Stimulated activated CD8-positive, alpha-beta memory T cell treated with anti-CD3 and anti-CD28 coated beads, Interleukin-2, amount 100 ng/mL, for 48 hours (primary cell): Measurements from ENCODE around the gene NT5DC3.

Experiments used
- DNase-seq, 2 donors: peaks; one replicate each; pipeline ENCODE4 v3.0.0-alpha.2; 2020; ENCODE audit warnings: low read depth in 2 of 2

The NT5DC3 gene

DNA sequence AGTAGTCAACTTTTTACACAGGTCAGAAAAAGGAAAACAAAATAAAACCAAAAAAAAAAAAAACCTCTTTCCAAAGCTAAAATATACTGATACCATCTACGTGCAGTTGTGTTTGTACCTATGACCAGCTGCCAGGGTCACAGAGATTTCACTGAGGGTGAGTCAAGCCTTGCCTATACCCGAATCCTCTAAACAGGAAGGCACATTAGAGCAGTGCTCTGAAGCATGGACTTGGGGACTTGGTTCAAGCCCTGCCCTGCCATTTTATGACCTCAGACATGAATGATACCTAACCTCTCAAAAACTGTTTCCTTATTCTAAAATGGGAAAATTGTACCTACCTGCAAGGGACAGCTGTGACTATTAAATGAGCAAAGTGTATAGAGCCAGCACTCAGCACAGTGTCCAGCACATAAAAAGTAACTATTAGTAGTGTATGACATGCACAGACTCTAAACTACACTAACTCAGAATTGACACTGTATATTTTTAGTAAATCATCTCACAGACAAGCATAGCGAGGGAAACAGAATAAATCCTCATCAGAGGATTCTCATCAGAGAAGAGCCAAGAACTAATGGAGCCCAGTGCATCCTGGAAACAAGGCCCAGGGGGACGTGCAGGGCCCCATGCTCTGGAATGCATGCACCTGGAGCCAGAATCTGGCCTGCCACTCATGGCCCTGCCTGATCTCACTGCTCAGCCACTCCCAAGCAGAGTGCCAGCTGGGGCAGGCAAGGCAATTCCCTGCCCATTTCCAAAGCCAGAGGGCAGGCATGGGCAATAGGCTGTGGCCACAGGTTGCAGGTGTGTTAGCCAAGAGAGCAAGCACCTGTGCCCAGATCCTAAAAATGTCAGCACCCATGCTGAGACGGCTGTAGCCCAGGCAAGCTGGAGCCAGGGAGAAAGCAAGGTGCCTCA, 57.0 kb downstream of the NT5DC3 start:
- no peak for DNase-seq

DNA sequence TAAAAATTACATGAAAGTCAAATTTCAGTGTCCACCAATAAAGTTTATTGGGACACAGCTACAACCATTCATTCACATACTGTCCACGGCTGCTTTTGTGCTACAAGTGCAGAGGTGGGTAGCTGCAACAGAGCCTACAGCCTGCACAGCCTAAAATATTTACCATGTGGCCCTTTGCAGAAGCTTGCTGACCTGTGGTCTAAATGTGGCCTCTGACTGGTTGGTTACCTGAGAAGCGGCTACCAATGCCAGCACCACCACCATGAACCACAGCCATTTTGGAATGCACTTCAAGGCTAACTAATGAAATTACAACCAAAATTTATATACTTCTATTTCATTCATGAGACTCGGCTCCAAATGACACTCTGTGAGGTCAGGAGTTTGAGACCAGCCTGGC, 58.6 kb downstream of the NT5DC3 start:
- no peak for DNase-seq

DNA sequence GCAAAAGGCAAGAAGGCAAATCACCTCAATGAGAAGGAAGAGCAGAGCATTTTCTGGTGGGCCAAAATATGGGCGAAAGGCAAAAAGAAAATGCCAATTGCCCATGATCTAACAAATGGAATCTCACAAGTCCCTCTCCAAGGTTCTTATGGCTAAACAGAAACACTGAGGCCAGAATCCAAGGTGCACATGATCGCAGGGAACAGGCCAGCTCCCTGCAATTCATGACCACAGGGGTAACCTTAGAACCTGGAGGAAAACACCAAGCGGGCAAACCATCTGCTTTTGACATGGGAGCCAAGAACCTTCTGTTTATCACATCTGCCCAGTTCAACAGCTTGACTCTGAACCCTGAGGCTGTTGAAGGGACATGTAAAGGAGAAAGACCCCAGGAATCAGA, 60.0 kb downstream of the NT5DC3 start:
- DNase-seq = no peak

DNA sequence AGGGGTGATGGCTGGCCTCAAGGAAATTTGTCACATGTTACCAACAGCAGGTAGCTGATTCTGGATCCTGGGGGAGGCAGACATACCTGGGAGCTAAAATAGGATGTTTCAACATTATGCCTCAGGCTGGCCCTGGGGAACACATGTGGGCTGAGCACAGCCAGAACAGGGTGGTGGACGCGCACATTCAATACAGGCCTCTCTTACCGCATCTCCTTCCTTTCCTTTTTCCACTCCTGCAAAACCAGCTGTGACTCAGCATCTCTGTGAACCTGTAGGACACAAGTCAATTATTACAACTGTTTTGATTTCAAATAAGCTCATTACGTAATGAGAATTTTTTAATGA, 61.0 kb downstream of the NT5DC3 start:
- DNase-seq = no peak

DNA sequence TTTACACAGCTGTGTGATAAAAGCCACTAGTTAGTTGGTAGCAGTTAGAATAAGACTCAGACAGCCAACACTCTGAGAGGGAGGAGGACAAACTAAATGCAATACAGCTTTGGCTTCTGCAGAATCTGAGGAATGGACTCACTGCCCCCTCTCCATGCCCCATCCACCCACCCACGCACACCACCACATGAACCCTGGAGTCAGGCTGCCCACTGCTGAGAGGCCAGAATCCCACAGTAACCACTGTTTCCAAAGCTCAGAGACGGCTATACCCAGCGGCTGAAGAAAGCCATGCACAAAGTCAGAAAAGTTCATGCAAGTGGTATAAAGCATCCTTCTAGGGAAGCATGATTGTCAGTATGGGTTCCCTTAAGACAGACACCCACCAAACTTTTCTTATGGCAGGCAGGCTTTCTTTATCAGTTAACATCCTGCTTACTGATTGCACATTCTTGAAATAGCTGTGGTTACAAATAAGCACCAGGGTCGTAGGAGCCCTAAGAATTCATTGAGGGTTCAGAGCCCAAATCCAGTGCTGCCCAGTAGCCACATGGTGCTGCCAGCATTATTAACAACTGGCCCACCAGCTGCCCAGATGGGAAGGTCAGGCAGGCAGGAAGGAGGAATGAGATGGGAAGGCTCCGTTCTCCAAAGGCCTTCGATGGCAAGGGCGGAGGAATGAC, 61.5 kb downstream of the NT5DC3 start:
- no peak for DNase-seq

DNA sequence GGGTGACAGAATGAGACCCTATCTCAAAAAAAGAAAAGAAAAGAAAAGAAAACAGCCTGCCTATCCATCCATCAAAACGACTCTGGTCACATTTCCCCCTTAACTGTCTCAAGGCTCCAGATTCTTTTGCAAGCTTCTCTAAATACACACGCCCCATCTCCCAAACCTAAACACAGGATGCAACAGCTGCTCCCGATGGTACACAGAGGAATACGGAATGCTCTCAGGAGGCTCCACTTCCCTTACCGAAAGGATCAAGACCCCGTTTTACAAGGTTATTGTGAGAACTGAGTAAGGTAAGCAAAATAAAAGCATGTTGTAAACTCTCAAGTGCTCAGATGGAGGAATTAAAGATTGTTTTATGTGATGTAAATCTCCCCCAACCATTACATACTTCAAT, 62.3 kb downstream of the NT5DC3 start:
- DNase-seq = no peak

DNA sequence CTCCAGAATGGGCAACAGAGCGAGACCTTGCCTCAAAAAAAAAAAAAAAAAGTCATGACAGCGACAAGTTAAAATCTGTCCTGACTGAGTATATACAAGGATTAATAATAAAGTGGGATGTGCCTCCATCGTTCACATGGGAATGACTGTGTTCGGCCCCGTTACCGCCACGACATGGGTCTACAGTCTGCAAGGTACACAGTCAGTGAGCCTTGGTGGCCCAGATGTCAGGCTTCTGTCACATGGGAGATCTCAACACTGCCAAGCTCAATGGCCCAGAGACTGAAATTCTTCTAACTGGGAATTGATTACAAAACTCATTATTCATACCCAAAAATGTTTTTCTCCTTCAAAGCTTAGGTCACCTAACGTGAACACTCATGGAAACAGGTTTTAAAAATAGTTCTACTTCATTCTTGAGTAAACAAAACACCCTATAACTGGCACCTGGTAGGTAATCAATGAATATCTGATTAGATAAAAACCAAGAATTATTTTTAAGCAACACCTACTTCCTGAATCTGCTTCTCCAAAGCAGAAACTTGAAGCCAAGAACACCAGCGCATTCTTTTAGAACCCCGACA, 66.0 kb downstream of the NT5DC3 start:
- no peak for DNase-seq

DNA sequence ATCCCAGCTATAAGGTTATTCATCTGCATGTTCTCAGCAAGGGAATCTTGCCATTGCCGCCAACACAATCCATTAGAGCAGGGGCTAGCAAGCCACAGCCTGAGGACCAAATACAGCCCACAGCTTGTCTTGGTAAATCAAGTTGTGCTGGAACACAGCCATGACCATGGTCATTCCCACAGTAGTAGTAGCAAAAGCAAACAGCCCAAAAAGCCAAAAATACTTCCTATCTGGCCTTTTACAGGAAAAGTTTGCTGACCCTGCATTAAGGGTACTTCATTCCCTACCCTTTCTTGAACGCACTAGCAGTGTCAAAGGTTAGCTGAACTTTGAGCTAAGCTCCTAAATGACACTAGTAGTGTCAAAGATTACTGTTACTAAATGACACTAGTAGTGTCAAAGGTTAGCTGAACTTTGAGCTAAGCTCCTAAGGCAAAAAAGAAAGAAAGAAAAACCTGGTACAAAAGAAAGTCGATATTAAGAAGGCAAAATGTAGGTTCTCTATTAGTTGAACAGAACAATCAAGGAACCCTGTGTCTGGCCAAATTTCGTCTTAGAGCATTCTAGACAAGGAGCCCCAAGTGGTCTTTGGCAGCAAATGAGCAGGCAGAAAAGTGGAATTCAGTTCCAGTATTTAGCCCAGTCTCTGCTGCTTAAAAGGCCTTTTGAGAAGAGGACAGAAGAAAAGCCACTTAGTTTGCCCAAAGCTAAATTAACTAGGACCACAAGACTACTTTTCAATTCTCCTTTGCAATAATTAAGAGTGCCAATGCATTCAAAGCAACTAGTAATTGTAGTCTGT, 67.7 kb downstream of the NT5DC3 start:
- no peak for DNase-seq

DNA sequence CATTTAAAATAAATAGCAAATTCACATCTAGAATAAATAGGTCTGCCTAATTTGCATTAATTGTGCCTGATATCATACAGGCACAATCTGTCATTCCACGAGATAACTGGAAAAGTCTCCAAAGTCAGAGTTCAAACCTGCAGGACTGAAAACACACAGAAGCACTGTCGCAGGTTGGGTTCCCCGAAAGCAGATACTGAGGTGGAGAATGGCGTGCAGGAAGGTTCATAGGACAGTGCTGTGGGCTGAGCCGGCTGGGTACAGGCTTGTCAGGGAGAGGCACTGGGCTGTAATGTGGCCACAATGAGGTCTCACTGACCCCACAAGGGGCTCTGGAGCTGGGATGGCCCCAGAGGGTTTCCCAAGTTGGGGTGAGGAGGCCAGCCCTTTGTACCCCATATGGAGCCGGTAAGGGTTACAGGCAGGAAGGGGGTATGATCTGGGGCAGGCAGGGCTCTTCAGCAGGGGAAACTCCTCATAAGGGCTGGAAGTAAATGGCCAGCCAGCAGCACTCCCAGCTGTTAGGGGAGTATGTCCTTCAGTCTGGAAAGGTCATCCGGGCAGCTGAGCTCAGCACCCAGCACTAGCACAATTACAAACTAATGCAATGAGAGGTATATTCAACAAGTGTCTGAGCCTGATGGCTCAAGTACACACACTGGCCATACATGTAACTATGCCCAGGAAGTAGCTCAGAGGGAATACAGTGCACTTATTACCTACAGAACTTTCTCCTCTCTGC, 68.5 kb downstream of the NT5DC3 start:
- no peak for DNase-seq

DNA sequence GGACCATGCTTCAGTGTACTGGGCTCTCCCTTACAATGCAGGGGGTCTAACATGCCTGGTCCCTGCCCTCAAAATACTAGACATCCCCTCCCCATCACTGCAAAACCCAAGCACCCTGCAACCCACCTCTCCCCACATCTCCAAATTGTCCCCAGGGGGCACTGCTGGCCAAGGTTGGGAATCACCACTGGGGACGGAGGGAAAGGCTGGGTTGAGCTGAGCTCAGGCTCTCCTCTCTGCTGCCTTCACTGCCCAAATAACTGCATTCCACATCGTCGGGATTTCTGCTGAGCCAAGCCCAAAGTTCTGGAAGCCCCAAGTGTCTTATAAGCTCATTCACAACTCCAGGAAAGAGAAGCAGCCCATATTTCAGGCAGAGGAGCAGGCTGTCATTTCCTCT, 69.6 kb downstream of the NT5DC3 start:
- no peak for DNase-seq

DNA sequence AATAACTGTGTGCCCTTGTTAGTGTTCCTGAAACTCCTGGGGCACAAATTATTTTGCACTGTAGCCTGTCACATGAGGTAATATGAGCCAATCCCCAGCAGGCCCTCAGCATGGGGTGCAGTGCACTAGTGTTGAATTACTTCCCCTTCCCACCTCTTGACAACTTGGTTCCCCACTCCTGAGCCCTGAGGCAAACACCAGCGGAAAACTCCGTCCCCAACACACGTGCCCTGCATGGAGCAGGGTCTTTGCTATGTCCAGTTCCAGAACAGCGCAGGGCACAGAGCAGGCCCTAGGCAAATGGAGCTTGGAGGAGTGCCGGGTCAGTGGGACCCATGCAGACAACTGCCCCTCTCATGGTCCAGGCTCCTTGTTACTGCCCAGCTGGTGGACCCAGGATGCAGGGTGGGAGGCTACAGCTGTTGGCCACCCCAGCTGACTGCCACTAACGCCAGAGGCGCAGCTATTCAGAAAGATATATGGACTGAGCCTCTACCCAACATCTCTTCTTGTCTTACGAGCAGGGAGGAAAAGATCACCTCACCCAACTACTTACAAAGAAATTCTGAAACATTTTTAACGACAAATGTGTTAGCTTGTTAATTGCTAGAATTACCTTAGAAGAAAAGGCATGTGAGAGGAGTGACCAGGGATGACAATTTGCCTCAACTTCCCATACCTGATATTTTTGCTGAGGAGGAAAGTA, 71.6 kb downstream of the NT5DC3 start:
- no peak for DNase-seq

DNA sequence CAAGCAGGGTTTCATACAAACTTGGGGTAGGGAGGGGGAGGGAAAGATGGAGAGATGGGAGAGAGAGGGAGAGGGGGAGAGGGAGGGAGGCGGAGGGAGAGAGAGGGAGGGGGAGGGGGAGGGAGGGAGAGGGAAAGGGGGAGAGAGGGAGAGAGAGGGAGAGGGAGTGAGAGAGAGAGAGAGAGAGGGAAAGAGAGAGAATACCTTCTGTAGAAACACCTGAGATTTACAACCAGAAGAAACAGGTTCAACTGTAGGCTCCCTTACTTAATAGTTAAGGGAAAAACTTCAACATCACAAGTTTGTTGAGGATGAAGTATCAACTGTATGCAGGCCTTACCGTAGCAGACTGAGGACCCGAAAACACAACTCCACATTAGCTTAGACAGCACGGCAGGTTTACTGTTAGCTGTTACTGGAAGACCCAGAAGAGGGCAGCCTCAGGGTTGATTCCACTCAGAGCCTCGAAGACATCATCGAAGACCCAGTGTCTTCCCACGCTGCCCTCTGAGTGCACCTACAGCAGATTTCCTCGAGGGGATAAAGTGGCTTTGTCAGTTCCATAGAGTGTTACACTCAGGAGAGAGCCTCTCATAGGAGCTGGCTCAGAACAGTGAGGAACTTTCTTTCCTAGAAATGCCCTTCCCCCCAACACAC, 72.4 kb downstream of the NT5DC3 start:
- DNase-seq = no peak

DNA sequence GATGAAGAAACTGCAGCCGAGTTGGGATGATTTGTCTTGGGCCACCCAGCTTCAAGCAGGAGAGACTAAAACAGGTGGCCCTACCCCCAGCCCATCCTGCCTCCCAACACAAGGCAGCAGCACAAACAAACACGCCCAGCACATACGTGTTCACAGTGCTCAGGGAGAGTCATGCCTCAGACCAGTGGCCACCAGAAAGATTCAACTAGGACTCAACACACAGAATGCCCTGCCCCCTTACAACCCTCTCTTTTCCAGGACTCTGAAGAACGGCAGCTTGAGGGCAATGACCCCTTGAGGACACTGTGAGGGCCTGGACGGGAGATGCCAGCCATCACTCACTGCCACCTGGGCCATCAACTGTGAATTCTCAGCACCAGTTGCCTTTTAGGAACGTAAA, 75.0 kb downstream of the NT5DC3 start:
- no peak for DNase-seq

DNA sequence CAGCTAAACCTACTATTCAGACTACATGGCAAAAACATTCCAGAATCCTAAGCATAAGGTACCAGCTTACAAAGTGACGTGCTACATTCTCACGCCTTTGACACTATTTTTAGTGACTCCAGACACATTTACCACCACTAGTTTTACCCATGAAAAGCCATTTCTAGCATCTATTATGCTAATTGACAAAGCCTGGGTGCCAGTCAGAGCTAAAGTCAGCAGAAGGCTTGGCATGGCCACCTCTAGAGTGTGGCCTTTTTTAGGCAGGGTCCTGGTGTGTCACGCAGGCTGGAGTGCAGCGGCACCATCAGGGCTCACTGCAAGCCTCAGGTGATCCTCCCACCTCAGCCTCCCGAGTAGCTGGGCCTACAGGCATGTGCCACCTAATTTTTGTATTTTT, 75.7 kb downstream of the NT5DC3 start:
- DNase-seq = no peak

DNA sequence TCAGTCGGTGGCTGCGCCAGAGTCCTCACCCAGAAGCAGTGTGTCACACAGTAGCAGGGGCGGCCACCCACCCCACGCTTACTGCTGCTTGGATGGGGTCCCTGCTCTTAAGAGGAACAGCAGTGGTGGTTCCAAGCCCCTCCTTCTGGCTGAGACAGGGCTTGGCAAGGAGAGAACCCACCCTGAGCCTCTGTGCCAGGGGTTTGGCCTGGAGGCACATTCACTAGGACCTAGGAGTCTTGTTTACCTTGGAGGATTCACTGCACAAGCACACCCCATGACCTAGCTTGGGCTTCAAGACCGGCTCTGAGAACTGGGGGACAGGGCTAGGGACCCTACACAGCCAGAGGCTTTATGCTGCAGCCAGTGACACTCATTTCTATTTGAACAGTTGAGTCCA, 78.6 kb downstream of the NT5DC3 start:
- no peak for DNase-seq

DNA sequence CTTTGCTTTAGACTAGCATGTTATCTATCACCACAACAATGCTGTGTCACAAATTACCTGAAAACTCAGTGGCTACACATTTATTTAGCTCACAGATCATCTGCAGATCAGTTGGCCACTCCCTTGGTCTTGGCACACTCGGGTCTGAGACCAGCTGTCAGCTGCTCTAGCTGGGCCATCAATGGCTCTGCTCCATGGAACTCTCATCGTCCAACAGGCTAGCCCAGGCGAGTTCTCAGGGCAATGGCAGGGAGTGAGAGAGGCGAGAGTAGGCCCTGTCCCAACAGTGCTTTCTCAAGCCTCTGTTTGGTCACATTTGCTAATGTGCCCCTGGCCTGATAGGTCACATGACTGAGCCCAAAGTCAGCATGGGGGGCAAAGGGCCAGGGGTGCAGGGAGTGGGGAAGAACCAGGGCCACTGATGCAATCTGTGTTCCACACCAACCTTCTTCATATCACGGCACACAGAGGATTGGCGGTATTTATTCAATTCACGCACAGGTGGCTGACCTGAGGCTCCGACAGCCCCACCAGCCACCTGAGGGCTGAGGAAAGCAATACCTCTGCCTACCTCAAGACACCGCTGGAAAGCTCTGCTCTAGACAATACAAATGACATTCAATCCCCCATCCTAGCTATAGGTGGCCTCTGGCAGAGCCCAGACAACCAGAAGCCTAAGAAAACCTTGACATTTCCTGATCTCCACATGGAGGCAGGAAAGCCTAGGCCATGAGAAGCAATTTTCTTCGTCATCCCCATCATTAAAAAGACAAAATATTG, 82.5 kb downstream of the NT5DC3 start:
- DNase-seq = no peak

DNA sequence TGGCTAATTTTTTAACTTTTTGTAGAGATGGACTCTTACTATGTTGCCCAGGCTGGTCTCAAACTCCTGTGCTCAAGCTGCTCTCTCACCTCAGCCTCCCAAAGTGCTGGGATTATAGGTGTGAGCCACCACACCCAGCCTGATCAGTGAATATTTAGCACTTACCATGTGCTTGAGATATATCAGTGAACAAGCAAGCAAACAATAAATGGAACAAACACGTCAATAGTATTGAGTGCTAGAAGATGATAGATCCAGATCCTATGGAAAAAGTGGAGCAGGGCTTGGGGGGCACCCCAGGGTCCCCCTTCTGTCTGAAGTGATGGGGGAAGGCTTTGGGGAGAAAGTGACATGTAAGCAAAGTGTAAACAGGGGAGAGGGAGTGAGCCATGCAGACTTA, 83.8 kb downstream of the NT5DC3 start:
- DNase-seq = no peak

DNA sequence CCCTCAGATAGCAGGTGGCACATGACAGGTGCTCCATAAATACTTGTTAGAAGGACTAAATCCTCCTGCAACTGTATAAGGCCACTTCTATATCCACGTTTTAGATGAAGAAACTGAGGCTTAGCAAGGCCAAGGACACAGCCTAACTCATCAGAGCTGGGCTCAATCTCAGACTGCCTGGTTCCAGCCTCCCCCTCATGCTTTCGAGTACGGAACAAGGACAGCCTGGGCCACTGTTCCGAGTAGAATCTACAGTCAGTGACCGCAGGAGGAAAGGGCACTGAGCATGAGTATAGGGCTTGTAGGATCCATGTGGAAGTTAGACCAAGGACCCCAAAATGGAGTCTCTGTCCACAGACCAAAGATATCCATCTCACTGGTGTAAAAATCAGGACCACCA, 84.6 kb downstream of the NT5DC3 start:
- DNase-seq = no peak

DNA sequence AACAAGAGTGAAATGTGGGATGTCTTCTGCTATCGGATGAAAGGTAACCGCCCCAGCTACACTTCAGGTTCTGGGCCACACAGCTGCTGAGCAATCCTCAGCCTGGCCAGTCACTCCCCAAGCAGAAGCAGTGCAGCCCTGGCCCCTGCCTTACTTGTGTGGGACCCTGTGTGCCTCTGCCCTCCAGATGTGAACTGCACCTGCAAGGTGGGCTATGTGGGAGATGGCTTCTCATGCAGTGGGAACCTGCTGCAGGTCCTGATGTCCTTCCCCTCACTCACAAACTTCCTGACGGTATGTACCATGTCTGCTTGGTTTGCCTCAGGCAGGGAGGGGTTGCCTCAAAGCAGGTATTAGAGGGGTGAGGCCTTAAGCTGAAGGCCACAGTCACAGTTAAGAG, 85.6 kb downstream of the NT5DC3 start:
- DNase-seq = no peak

DNA sequence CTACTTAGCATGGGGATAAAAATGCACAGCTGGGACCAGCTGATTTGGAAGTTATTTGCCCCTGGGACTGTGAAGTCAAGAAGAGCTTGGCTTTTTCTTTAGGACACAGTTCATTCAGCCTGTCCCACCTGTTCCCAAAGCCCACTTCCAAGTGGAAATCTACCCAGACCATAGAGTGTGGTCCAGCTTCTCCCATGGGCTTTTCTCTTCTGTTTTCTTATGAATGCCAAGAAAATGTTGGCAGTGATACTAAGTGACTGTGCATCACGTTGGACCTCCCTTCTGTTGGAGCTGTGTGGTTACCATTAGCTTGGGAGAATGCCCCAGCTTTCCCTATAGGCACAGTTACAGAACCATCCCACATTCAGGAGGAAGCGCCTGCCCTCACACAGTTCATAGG, 89.4 kb downstream of the NT5DC3 start:
- DNase-seq = no peak
